Activated naive CD8-positive, alpha-beta T cell treated with anti-CD3 and anti-CD28 coated beads, Interleukin-2, amount 50 U/mL, for 16 hours (primary cell): ENCODE data around the gene LDB2.

Experiments used
- DNase-seq: peaks from one replicate; pipeline ENCODE4 v3.0.0-alpha.2; 2020; ENCODE audit warnings: low read depth, low spot score

The LDB2 gene

GRCh38 chr4:16802044-16802443 is 96.4 kb downstream of the LDB2 start:
- no peak for DNase-seq

GRCh38 chr4:16801356-16801755 is 97.1 kb downstream of the LDB2 start:
- DNase-seq: no peak

- DNase-seq: no peak
Observed at GRCh38 chr4:16794816-16795445, 103.5 kb downstream of the LDB2 start.

- no peak for DNase-seq
Observed at GRCh38 chr4:16791460-16791859, 107.0 kb downstream of the LDB2 start.

GRCh38 chr4:16790508-16790907 is 107.9 kb downstream of the LDB2 start:
- DNase-seq: no peak

GRCh38 chr4:16788868-16789267 is 109.6 kb downstream of the LDB2 start:
- DNase-seq: no peak

GRCh38 chr4:16785793-16786527 is 112.5 kb downstream of the LDB2 start:
- DNase-seq: no peak

GRCh38 chr4:16783119-16783518 is 115.3 kb downstream of the LDB2 start:
- DNase-seq: no peak

- DNase-seq: no peak
Observed at GRCh38 chr4:16779028-16779675, 119.3 kb downstream of the LDB2 start.

GRCh38 chr4:16777726-16778125 is 120.7 kb downstream of the LDB2 start:
- no peak for DNase-seq

- no peak for DNase-seq
Observed at GRCh38 chr4:16775411-16776154, 122.9 kb downstream of the LDB2 start.

GRCh38 chr4:16772366-16772850 is 126.0 kb downstream of the LDB2 start:
- no peak for DNase-seq

- DNase-seq: no peak
Observed at GRCh38 chr4:16770710-16771285, 127.6 kb downstream of the LDB2 start.

GRCh38 chr4:16767861-16768260 is 130.6 kb downstream of the LDB2 start:
- no peak for DNase-seq

- DNase-seq: no peak
Observed at GRCh38 chr4:16767251-16767650, 131.2 kb downstream of the LDB2 start.

GRCh38 chr4:16765546-16765945 is 132.9 kb downstream of the LDB2 start:
- no peak for DNase-seq

- no peak for DNase-seq
Observed at GRCh38 chr4:16764622-16765021, 133.8 kb downstream of the LDB2 start.

- no peak for DNase-seq
Observed at GRCh38 chr4:16760617-16761363, 137.7 kb downstream of the LDB2 start.

GRCh38 chr4:16759931-16760582 is 138.4 kb downstream of the LDB2 start:
- no peak for DNase-seq

- DNase-seq: no peak
Observed at GRCh38 chr4:16758816-16759215, 139.6 kb downstream of the LDB2 start.
